GM21360 (cell line): ENCODE results near the gene MALSU1.
"Not testable (repeated sequence)": the region's sequence is repeated elsewhere in the genome, so short reads cannot be mapped to it uniquely, and the experiment has no call there.

ENCODE experiments used
- ATAC-seq: cut with Tn5 transposase; IDR thresholded peaks from one replicate; pipeline ENCODE4 v1.9.1; 2021; ENCODE audit warnings: mild to moderate bottlenecking, moderate library complexity; ENCODE audit not compliant: unreplicated experiment

The MALSU1 gene

GRCh38 chr7:23285657-23286646, 13.2 kb upstream of the MALSU1 start:
- ATAC-seq = no peak

GRCh38 chr7:23287612-23288011, 11.5 kb upstream of the MALSU1 start:
- ATAC-seq = no peak

- no peak for ATAC-seq
These were observed 8.1 kb upstream of the MALSU1 start for GRCh38 chr7:23290993-23291392.

- no peak for ATAC-seq
These were observed 7.1 kb upstream of the MALSU1 start for GRCh38 chr7:23291957-23292560.

GRCh38 chr7:23292623-23293022, 6.5 kb upstream of the MALSU1 start:
- ATAC-seq = no peak

GRCh38 chr7:23293500-23294073, 5.6 kb upstream of the MALSU1 start:
- no peak for ATAC-seq

- ATAC-seq = no peak
These were observed 4.4 kb upstream of the MALSU1 start for GRCh38 chr7:23294549-23295400.

GRCh38 chr7:23295401-23295697, 3.8 kb upstream of the MALSU1 start:
- ATAC-seq = no peak

GRCh38 chr7:23298141-23298881, 828 bp upstream of the MALSU1 start:
- no peak for ATAC-seq

- ATAC-seq = no peak
These were observed 696 bp downstream of the MALSU1 start for GRCh38 chr7:23299770-23300300.

- ATAC-seq = no peak
These were observed 7.9 kb downstream of the MALSU1 start for GRCh38 chr7:23306936-23307521.

GRCh38 chr7:23308754-23309153, 9.6 kb downstream of the MALSU1 start:
- no peak for ATAC-seq

GRCh38 chr7:23312141-23312540, 13.0 kb downstream of the MALSU1 start:
- not testable (repeated sequence) for ATAC-seq

GRCh38 chr7:23315366-23315765, 16.2 kb downstream of the MALSU1 start:
- no peak for ATAC-seq

- ATAC-seq = no peak
These were observed 32.0 kb downstream of the MALSU1 start for GRCh38 chr7:23331132-23331531.

GRCh38 chr7:23332193-23332592, 33.1 kb downstream of the MALSU1 start:
- no peak for ATAC-seq

- no peak for ATAC-seq
These were observed 33.9 kb downstream of the MALSU1 start for GRCh38 chr7:23332910-23333612.

- no peak for ATAC-seq
These were observed 34.6 kb downstream of the MALSU1 start for GRCh38 chr7:23333671-23334246.
